ENCODE measurements around the gene RNF157.

- TF ChIP-seq CTCF (IDR thresholded peaks at IDR 0.05) (no peak), POLR2A (IDR thresholded peaks at IDR 0.05) (no peak), POLR2AphosphoS5 (IDR thresholded peaks at IDR 0.05; ENCODE audit: insufficient read depth in 1 of 2, low read depth in 1 of 2) (no peak)
Measured at GRCh38 chr17:76239538-76240274, 587 bp downstream of the RNF157 start.
